ENCODE measurements around the gene DGKG.

- TF ChIP-seq YY1 (IDR thresholded peaks at IDR 0.05; ENCODE audit: insufficient read depth, insufficient read length) (no peak), SUZ12 (IDR thresholded peaks at IDR 0.05; ENCODE audit: extremely low read depth, insufficient read depth, insufficient read length) (no peak), ZNF274 (IDR thresholded peaks at IDR 0.05; ENCODE audit: low read depth, low read length) (no peak)
Measured at GRCh38 chr3:186317478-186317877, 44.6 kb downstream of the DGKG start.

Data from NT2/D1 (cell line).